Mesothelial cell of epicardium (in vitro differentiated cells): ENCODE measurements around the gene UBTD1. TPM values are rescaled to one million over a fixed set of nuclear protein-coding genes. Genes with fewer than 3 reads are reported as not detected.

Source experiments
- DNase-seq, 2 experiments: peaks; one replicate each; pipeline ENCODE4 v3.0.0; 2021; ENCODE audit warnings: low spot score in 2 of 2; ENCODE audit not compliant: unreplicated experiment in 2 of 2
- H3K27ac Mint-ChIP-seq: 2 replicates; pipeline ENCODE4 v1.8.0; 2021; ENCODE audit warnings: mixed read lengths
- H3K27me3 Mint-ChIP-seq: 2 replicates; pipeline ENCODE4 v1.8.0; 2021; ENCODE audit warnings: low read depth, mixed read lengths
- H3K36me3 Mint-ChIP-seq: 2 replicates; pipeline ENCODE4 v1.8.0; 2021; ENCODE audit warnings: mixed read lengths
- H3K4me1 Mint-ChIP-seq: 2 replicates; pipeline ENCODE4 v1.8.0; 2021; ENCODE audit warnings: mixed read lengths
- H3K4me3 Mint-ChIP-seq: 2 replicates; pipeline ENCODE4 v1.8.0; 2021; ENCODE audit warnings: mild to moderate bottlenecking, moderate library complexity, mixed read lengths
- H3K9me3 Mint-ChIP-seq: 2 replicates; pipeline ENCODE4 v1.8.0; 2021; ENCODE audit warnings: mixed read lengths
- CTCF ChIP-seq: fragments of 200-600 bp; sonication (generic); IDR thresholded peaks from one replicate; pipeline ENCODE4 v1.5.0; 2021; ENCODE audit warnings: antibody characterized with exemption; ENCODE audit not compliant: unreplicated experiment
- total RNA-seq: library from RNA; stranded (reverse); gene quantifications from 3 replicates; pipeline ENCODE4 v1.2.1, GENCODE V29; 2021

UBTD1 gene
- total RNA-seq, 1 donor from 2014 or later = 9.1 TPM

GRCh38 chr10:97529685-97530465 is 31.2 kb downstream of the UBTD1 start:
- H3K36me3 Mint-ChIP-seq = peaks cover 4% of the 10 kb centered on the region
- no peaks in the 10 kb centered on the region for H3K27me3 Mint-ChIP-seq
- DNase-seq = no peak
- H3K27ac Mint-ChIP-seq = no peak overlapping the region
- H3K4me1 Mint-ChIP-seq = no peaks in the 10 kb centered on the region
- peaks cover 4% of the 10 kb centered on the region for H3K9me3 Mint-ChIP-seq
- no peak for TF ChIP-seq CTCF
- no peak overlapping the region for H3K4me3 Mint-ChIP-seq

- H3K9me3 Mint-ChIP-seq = peaks cover 4% of the 10 kb centered on the region
- no peaks in the 10 kb centered on the region for H3K4me1 Mint-ChIP-seq
- H3K27me3 Mint-ChIP-seq = no peaks in the 10 kb centered on the region
- peaks cover 4% of the 10 kb centered on the region for H3K36me3 Mint-ChIP-seq
- no peak overlapping the region for H3K4me3 Mint-ChIP-seq
- no peak for TF ChIP-seq CTCF
- DNase-seq = no peak
- no peak overlapping the region for H3K27ac Mint-ChIP-seq
These were observed 32.8 kb downstream of the UBTD1 start for GRCh38 chr10:97531401-97531986.

- Mint-ChIP-seq H3K9me3 (peaks cover 4% of the 10 kb centered on the region), H3K4me1 (no peaks in the 10 kb centered on the region), H3K36me3 (peaks cover 4% of the 10 kb centered on the region), H3K27ac (no peak overlapping the region), H3K4me3 (no peak overlapping the region), H3K27me3 (no peaks in the 10 kb centered on the region)
- TF ChIP-seq CTCF = no peak
- DNase-seq = no peak
These were observed 34.4 kb downstream of the UBTD1 start for GRCh38 chr10:97532935-97533671.

GRCh38 chr10:97533888-97534287 is 35.2 kb downstream of the UBTD1 start:
- Mint-ChIP-seq H3K9me3 (peaks cover 4% of the 10 kb centered on the region), H3K4me3 (no peak overlapping the region), H3K4me1 (peaks cover 6% of the 10 kb centered on the region), H3K36me3 (peaks cover 4% of the 10 kb centered on the region), H3K27me3 (no peaks in the 10 kb centered on the region), H3K27ac (no peak overlapping the region)
- no peak for TF ChIP-seq CTCF
- DNase-seq = no peak

- H3K27me3 Mint-ChIP-seq = no peaks in the 10 kb centered on the region
- no peak overlapping the region for H3K4me3 Mint-ChIP-seq
- DNase-seq = no peak
- peaks cover 2% of the 10 kb centered on the region for H3K9me3 Mint-ChIP-seq
- H3K36me3 Mint-ChIP-seq = peaks cover 2% of the 10 kb centered on the region
- peaks cover 14% of the 10 kb centered on the region for H3K4me1 Mint-ChIP-seq
- no peak for TF ChIP-seq CTCF
- H3K27ac Mint-ChIP-seq = no peak overlapping the region
These were observed 36.1 kb downstream of the UBTD1 start for GRCh38 chr10:97534746-97535367.
